WTC11 (cell line): ENCODE data around the gene ATG13. TPM values are rescaled to one million over a fixed set of nuclear protein-coding genes. Genes with fewer than 3 reads are reported as not detected.

ENCODE experiments used
- ATAC-seq: fragments of 200-7000 bp; cut with Tn5 transposase; 2 replicates; pipeline ENCODE4 v1.10.0; 2021; ENCODE audit warnings: mild to moderate bottlenecking, moderate library complexity
- CTCF ChIA-PET: fragments of 300-600 bp; sonication (Branson Sonifier 250); formaldehyde crosslinking; loops from one replicate; lab custom pipeline; 2021; ENCODE audit warnings: antibody characterized with exemption; lab: Charles Lee
- POLR2A ChIA-PET: fragments of 350-600 bp; sonication (Branson Sonifier 250); formaldehyde crosslinking; loops from one replicate; lab custom pipeline; 2021; ENCODE audit warnings: antibody characterized with exemption; lab: Charles Lee
- DNase-seq: peaks from one replicate; pipeline ENCODE4 v3.0.0; 2021; ENCODE audit warnings: low spot score
- H3K27ac Mint-ChIP-seq: 2 replicates; pipeline ENCODE4 v1.8.0; 2021; ENCODE audit warnings: mixed read lengths
- H3K27me3 Mint-ChIP-seq: 2 replicates; pipeline ENCODE4 v1.8.0; 2021; ENCODE audit warnings: low read depth, mild to moderate bottlenecking, moderate library complexity, mixed read lengths
- H3K36me3 Mint-ChIP-seq: 2 replicates; pipeline ENCODE4 v1.8.0; 2021; ENCODE audit warnings: mixed read lengths
- H3K4me1 Mint-ChIP-seq: 2 replicates; pipeline ENCODE4 v1.8.0; 2022; ENCODE audit warnings: mixed read lengths
- H3K4me3 Mint-ChIP-seq: 2 replicates; pipeline ENCODE4 v1.8.0; 2021; ENCODE audit warnings: mild to moderate bottlenecking, moderate library complexity, mixed read lengths
- H3K9me3 Mint-ChIP-seq: 2 replicates; pipeline ENCODE4 v1.8.0; 2021; ENCODE audit warnings: mixed read lengths
- ATF1 ChIP-seq: sonication (generic); formaldehyde crosslinking; IDR thresholded peaks from 2 replicates; pipeline ENCODE4 v1.8.1; 2023; ENCODE audit warnings: mild to moderate bottlenecking, moderate library complexity, missing genetic modification reagents
- ATF6 ChIP-seq: sonication (generic); formaldehyde crosslinking; IDR thresholded peaks from 2 replicates; pipeline ENCODE4 v1.8.1; 2023; ENCODE audit warnings: mild to moderate bottlenecking, missing genetic modification reagents
- CBFB ChIP-seq: sonication (generic); formaldehyde crosslinking; IDR thresholded peaks from 2 replicates; pipeline ENCODE4 v1.8.1; 2022; ENCODE audit warnings: mild to moderate bottlenecking, low read depth, missing genetic modification reagents
- CTCF ChIP-seq: fragments of 200-600 bp; IDR thresholded peaks from 2 replicates; pipeline ENCODE4 v1.8.0; 2022; ENCODE audit warnings: antibody characterized with exemption
- E2F1 ChIP-seq: sonication (generic); formaldehyde crosslinking; IDR thresholded peaks from 2 replicates; pipeline ENCODE4 v1.8.0; 2022; ENCODE audit warnings: mild to moderate bottlenecking, missing genetic modification reagents
- E2F4 ChIP-seq: sonication (generic); formaldehyde crosslinking; IDR thresholded peaks from 2 replicates; pipeline ENCODE4 v1.8.1; 2022; ENCODE audit warnings: low read depth, mild to moderate bottlenecking, moderate library complexity, missing genetic modification reagents, borderline replicate concordance
- ELF4 ChIP-seq: sonication (generic); formaldehyde crosslinking; IDR thresholded peaks from 2 replicates; pipeline ENCODE4 v1.8.1; 2022; ENCODE audit warnings: low read depth, mild to moderate bottlenecking, moderate library complexity, missing genetic modification reagents
- FOXP1 ChIP-seq: sonication (generic); formaldehyde crosslinking; IDR thresholded peaks from 2 replicates; pipeline ENCODE4 v1.8.0; 2022; ENCODE audit warnings: missing genetic modification reagents, mild to moderate bottlenecking, moderate library complexity, borderline replicate concordance
- GABPB1 ChIP-seq: sonication (generic); formaldehyde crosslinking; IDR thresholded peaks from 2 replicates; pipeline ENCODE4 v1.8.1; 2023; ENCODE audit warnings: mild to moderate bottlenecking, missing genetic modification reagents
- JAZF1 ChIP-seq: fragments of 250-450 bp; sonication (Bioruptor Pico); IDR thresholded peaks from 2 replicates; pipeline ENCODE4 v1.9.0; 2021; ENCODE audit warnings: moderate library complexity, mild to moderate bottlenecking, inconsistent platforms
- JUN ChIP-seq: sonication (generic); formaldehyde crosslinking; IDR thresholded peaks from 2 replicates; pipeline ENCODE4 v1.8.0; 2023; ENCODE audit warnings: mild to moderate bottlenecking, missing genetic modification reagents
- MAX ChIP-seq: sonication (generic); formaldehyde crosslinking; IDR thresholded peaks from 2 replicates; pipeline ENCODE4 v1.8.0; 2022; ENCODE audit warnings: mild to moderate bottlenecking, missing genetic modification reagents
- MLX ChIP-seq: sonication (generic); formaldehyde crosslinking; IDR thresholded peaks from 2 replicates; pipeline ENCODE4 v1.8.1; 2023; ENCODE audit warnings: mild to moderate bottlenecking, missing genetic modification reagents, moderate library complexity
- MXD4 ChIP-seq: fragments of 250-450 bp; sonication (Bioruptor Pico); IDR thresholded peaks from 2 replicates; pipeline ENCODE4 v1.8.0; 2021; ENCODE audit warnings: mild to moderate bottlenecking, moderate library complexity, borderline replicate concordance
- NFYB ChIP-seq: sonication (generic); formaldehyde crosslinking; conservative IDR thresholded peaks from 2 replicates; pipeline ENCODE4 v1.8.0; 2022; ENCODE audit warnings: low read depth, missing genetic modification reagents
- NR1H2 ChIP-seq: sonication (generic); formaldehyde crosslinking; IDR thresholded peaks from 2 replicates; pipeline ENCODE4 v1.9.0; 2021; ENCODE audit warnings: mild to moderate bottlenecking, moderate library complexity, missing genetic modification reagents
- RELA ChIP-seq: sonication (generic); formaldehyde crosslinking; IDR thresholded peaks from 2 replicates; pipeline ENCODE4 v1.8.1; 2022; ENCODE audit warnings: missing genetic modification reagents, mild to moderate bottlenecking, borderline replicate concordance
- STAT6 ChIP-seq: sonication (generic); formaldehyde crosslinking; conservative IDR thresholded peaks from 2 replicates; pipeline ENCODE4 v1.8.1; 2023; ENCODE audit warnings: mild to moderate bottlenecking, low read depth, missing genetic modification reagents, moderate library complexity
- ZBTB21 ChIP-seq: sonication (generic); formaldehyde crosslinking; IDR thresholded peaks from 2 replicates; pipeline ENCODE4 v1.8.1; 2023; ENCODE audit warnings: mild to moderate bottlenecking, missing genetic modification reagents, borderline replicate concordance
- ZNF263 ChIP-seq: sonication (generic); formaldehyde crosslinking; IDR thresholded peaks from 2 replicates; pipeline ENCODE4 v1.8.1; 2022; ENCODE audit warnings: low read depth, mild to moderate bottlenecking, moderate library complexity, missing genetic modification reagents
- ZNF416 ChIP-seq: fragments of 250-450 bp; sonication (Bioruptor Pico); IDR thresholded peaks from 2 replicates; pipeline ENCODE4 v1.9.0; 2021; ENCODE audit warnings: mild to moderate bottlenecking, inconsistent platforms
- ZNF423 ChIP-seq: fragments of 250-450 bp; sonication (Bioruptor Pico); IDR thresholded peaks from 2 replicates; pipeline ENCODE4 v2.1.2; 2022; ENCODE audit warnings: mild to moderate bottlenecking, moderate library complexity
- ZNF671 ChIP-seq: fragments of 250-450 bp; sonication (Bioruptor Pico); IDR thresholded peaks from 2 replicates; pipeline ENCODE4 v1.8.0; 2021; ENCODE audit warnings: mild to moderate bottlenecking
- total RNA-seq: library from RNA; stranded (reverse); gene quantifications from 3 replicates; pipeline ENCODE4 v1.2.3, GENCODE V29; 2021

The ATG13 gene
- total RNA-seq, 1 experiment from 2014 or later, result 85.4 TPM

GRCh38 chr11:46690702-46691101 is 73.3 kb downstream of the ATG13 start (continued):
- no peak for TF ChIP-seq ZNF263 (CRISPR knock-in tag)

- POLR2A ChIA-PET, result no interaction called here
- no peak for ATAC-seq
- TF ChIP-seq JUN (CRISPR knock-in tag) (no peak), ZNF671 (CRISPR knock-in tag) (no peak), MXD4 (CRISPR knock-in tag) (no peak), MAX (CRISPR knock-in tag) (no peak), ATF1 (CRISPR knock-in tag) (no peak), ATF6 (CRISPR knock-in tag) (no peak), NR1H2 (CRISPR knock-in tag) (no peak), ZNF416 (CRISPR knock-in tag) (no peak)
- TF ChIP-seq, all 79 proteins: peak for 0
- CTCF ChIA-PET, result interaction anchor here (0.6 kb wide), 1 partner anchor 848 kb away, joined by 3 read pairs; no protein-coding TSS in a partner anchor
- no peaks in the 10 kb centered on the region for H3K27me3 Mint-ChIP-seq
- H3K27ac Mint-ChIP-seq, result no peak overlapping the region
- 0 out of 2 replicates have a peak, but pooled peaks cover 1% of the 10 kb centered on the region for H3K4me1 Mint-ChIP-seq
- H3K4me3 Mint-ChIP-seq, result no peak overlapping the region
- no peaks in the 10 kb centered on the region for H3K36me3 Mint-ChIP-seq
- H3K9me3 Mint-ChIP-seq, result no peaks in the 10 kb centered on the region
- no peak for DNase-seq
These were observed 75.1 kb downstream of the ATG13 start for GRCh38 chr11:46692450-46692849.

GRCh38 chr11:46693597-46694012 is 76.3 kb downstream of the ATG13 start:
- no peaks in the 10 kb centered on the region for H3K27me3 Mint-ChIP-seq
- no peak for DNase-seq
- no peak for ATAC-seq
- ChIA-PET CTCF (interaction anchor here (1.3 kb wide), 1 partner anchor 164 kb away, joined by 3 read pairs; no protein-coding TSS in a partner anchor), POLR2A (interaction anchor here (0.6 kb wide), 1 partner anchor 19 kb away, joined by 3 read pairs; no protein-coding TSS in a partner anchor)
- 0 out of 2 replicates have a peak, but pooled peaks cover 5% of the 10 kb centered on the region for H3K4me1 Mint-ChIP-seq
- H3K9me3 Mint-ChIP-seq, result no peaks in the 10 kb centered on the region
- no peaks in the 10 kb centered on the region for H3K36me3 Mint-ChIP-seq
- no peak overlapping the region for H3K4me3 Mint-ChIP-seq
- H3K27ac Mint-ChIP-seq, result no peak overlapping the region
- TF ChIP-seq MLX, result no peak
- no peak for TF ChIP-seq E2F4 (CRISPR knock-in tag)
- TF ChIP-seq ELF4 (CRISPR knock-in tag), result no peak
- no peak for TF ChIP-seq RELA (CRISPR knock-in tag)
- no peak for TF ChIP-seq STAT6 (CRISPR knock-in tag)
- no peak for TF ChIP-seq E2F1 (CRISPR knock-in tag)
- no peak for TF ChIP-seq GABPB1 (CRISPR knock-in tag)
- TF ChIP-seq CBFB (CRISPR knock-in tag), result no peak
- TF ChIP-seq ZNF423 (CRISPR knock-in tag), result no peak
- no peak for TF ChIP-seq ZBTB21 (CRISPR knock-in tag)
- TF ChIP-seq JAZF1 (CRISPR knock-in tag), result no peak
- no peak for TF ChIP-seq FOXP1
- TF ChIP-seq CTCF, result no peak
- TF ChIP-seq NFYB, result no peak
